Esophagus squamous epithelium (tissue), 4 donors: Measurements from ENCODE around the gene USH1G.

ENCODE experiments used
- POLR2A ChIP-seq, 4 donors: fragments of 450-650 bp; IDR thresholded peaks; one replicate each; pipeline ENCODE4 v1.6.1; 2017; ENCODE audit warnings: antibody characterized with exemption in 4 of 4, mild to moderate bottlenecking in 4 of 4, moderate library complexity in 3 of 4
- TF ChIP-seq, protein P1 (sequence below), 6 experiments: fragments of 450-650 bp in 4 of 6; fragments of 200-600 bp in 2 of 6; sonication (generic) in 2 of 6; IDR thresholded peaks; one replicate each; pipeline ENCODE4 v1.5.1; 2016 to 2019; ENCODE audit warnings: antibody characterized with exemption in 6 of 6, mild to moderate bottlenecking in 4 of 6, moderate library complexity in 4 of 6

DNA sequence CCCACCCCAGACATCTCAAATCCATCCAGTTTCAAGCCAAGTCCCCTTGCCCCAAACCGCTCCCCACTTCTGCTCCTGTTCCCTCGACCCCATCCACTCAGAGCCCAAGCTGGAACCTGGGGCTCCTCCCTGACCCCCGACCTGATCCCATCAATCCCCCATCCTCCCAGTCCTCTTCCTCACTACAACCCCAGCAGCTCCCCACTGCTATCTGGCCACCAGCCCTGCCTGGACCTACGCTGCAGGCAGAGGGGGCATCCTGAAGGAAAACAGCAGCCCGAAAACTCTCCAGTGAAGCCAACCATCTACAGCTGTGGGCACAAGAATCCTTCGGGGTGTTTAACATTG lies 54.2 kb downstream of the USH1G start:
- TF ChIP-seq, protein P1, sequence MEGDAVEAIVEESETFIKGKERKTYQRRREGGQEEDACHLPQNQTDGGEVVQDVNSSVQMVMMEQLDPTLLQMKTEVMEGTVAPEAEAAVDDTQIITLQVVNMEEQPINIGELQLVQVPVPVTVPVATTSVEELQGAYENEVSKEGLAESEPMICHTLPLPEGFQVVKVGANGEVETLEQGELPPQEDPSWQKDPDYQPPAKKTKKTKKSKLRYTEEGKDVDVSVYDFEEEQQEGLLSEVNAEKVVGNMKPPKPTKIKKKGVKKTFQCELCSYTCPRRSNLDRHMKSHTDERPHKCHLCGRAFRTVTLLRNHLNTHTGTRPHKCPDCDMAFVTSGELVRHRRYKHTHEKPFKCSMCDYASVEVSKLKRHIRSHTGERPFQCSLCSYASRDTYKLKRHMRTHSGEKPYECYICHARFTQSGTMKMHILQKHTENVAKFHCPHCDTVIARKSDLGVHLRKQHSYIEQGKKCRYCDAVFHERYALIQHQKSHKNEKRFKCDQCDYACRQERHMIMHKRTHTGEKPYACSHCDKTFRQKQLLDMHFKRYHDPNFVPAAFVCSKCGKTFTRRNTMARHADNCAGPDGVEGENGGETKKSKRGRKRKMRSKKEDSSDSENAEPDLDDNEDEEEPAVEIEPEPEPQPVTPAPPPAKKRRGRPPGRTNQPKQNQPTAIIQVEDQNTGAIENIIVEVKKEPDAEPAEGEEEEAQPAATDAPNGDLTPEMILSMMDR (IDR thresholded peaks at IDR 0.05) = no peak
- no peak for TF ChIP-seq POLR2A (IDR thresholded peaks at IDR 0.05)
